SK-N-MC (cell line): ENCODE data around the gene SIM1.

ENCODE experiments used
- FOXP2 ChIP-seq: optimal IDR thresholded peaks from 2 replicates; pipeline ENCODE3; 2011; ENCODE audit warnings: mild to moderate bottlenecking, moderate library complexity; ENCODE audit not compliant: insufficient read depth; ENCODE audit errors: extremely low read length, control extremely low read depth
- POLR2AphosphoS5 ChIP-seq: IDR thresholded peaks from 2 replicates; pipeline ENCODE4 v1.6.1; 2012; ENCODE audit warnings: mild to moderate bottlenecking, low read depth, low read length, borderline replicate concordance

DNA sequence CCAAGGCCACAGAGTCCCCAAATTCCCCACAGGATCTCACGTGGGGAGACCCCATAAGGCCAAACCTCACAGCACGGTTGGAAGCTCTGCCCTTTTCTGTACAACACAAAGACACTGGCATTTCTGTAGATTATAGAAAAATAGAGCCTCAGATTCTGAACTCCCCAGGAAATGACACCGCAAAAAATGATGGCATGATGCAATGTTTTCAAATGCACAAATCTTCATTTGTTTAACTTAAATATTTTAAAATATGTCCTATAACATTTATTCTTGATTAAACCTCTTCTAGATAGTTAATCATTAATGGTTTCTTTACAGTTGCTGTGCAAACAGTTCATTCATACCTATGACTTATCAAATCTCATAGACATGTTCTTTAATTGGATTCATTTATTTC, 33.8 kb downstream of the SIM1 start:
- no peak for TF ChIP-seq POLR2AphosphoS5
- TF ChIP-seq FOXP2, result no peak
